Panc1 (cell line): ENCODE measurements around the gene PDCD11. TPM values are rescaled to one million over a fixed set of nuclear protein-coding genes. Genes with fewer than 3 reads are reported as not detected.
"Not testable (repeated sequence)": the region's sequence is repeated elsewhere in the genome, so short reads cannot be mapped to it uniquely, and the experiment has no call there.

ENCODE experiments used
- ATAC-seq: fragments of 200-7000 bp; cut with Tn5 transposase; 2 replicates; pipeline ENCODE4 v1.9.1; 2020; ENCODE audit warnings: mild to moderate bottlenecking, moderate library complexity
- BruUV-seq: library from RNA; stranded (reverse); fragments of 400-500 nt; replicated peaks from 2 replicates; lab custom pipeline; 2021; lab: Mats Ljungman, UMichigan
- CTCF ChIA-PET: fragments of 300-600 bp; sonication (Branson Sonifier 250); formaldehyde crosslinking; loops from one replicate; lab custom pipeline; 2022; ENCODE audit warnings: antibody characterized with exemption; lab: Charles Lee
- POLR2A ChIA-PET: fragments of 300-600 bp; sonication (Branson Sonifier 250); formaldehyde crosslinking; loops from one replicate; lab custom pipeline; 2022; ENCODE audit warnings: antibody characterized with exemption; lab: Charles Lee
- DNase-seq: peaks from one replicate; pipeline ENCODE4 v3.0.0-alpha.2; 2010; ENCODE audit warnings: low read depth, low spot score
- H3K27ac ChIP-seq: 2 replicates; pipeline ENCODE4 v1.5.1; 2011; ENCODE audit warnings: mild to moderate bottlenecking, low read length, inconsistent platforms
- H3K27me3 ChIP-seq: fragments of 200-500 bp; sonication (Bioruptor generic); 2 replicates; pipeline ENCODE4 v1.6.0; 2014; ENCODE audit warnings: low read length, inconsistent platforms; ENCODE audit not compliant: control insufficient read depth, insufficient read depth
- H3K36me3 ChIP-seq: fragments of 200-500 bp; sonication (Bioruptor generic); 2 replicates; pipeline ENCODE4 v1.5.1; 2014; ENCODE audit warnings: inconsistent platforms, mild to moderate bottlenecking, low read length, moderate library complexity; ENCODE audit not compliant: control insufficient read depth, insufficient read depth
- H3K4me1 ChIP-seq: 2 replicates; pipeline ENCODE4 v1.5.1; 2011; ENCODE audit warnings: inconsistent platforms, mild to moderate bottlenecking, low read length, moderate library complexity; ENCODE audit not compliant: control insufficient read depth, insufficient read depth
- H3K4me3 ChIP-seq, 2 experiments: 2 replicates each; pipeline ENCODE4 v1.5.1; 2011 to 2012; ENCODE audit warnings: low read depth in 2 of 2, low read length in 2 of 2, mild to moderate bottlenecking in 2 of 2, inconsistent platforms in 1 of 2, moderate library complexity in 1 of 2
- H3K9me3 ChIP-seq: fragments of 200-500 bp; sonication (Bioruptor generic); 2 replicates; pipeline ENCODE4 v1.5.1; 2014; ENCODE audit warnings: low read depth, mild to moderate bottlenecking, inconsistent platforms, low read length, moderate library complexity; ENCODE audit not compliant: control insufficient read depth, insufficient read depth
- CTCF ChIP-seq: fragments of 450-650 bp; IDR thresholded peaks from 2 replicates; pipeline ENCODE4 v1.5.1; 2017; ENCODE audit warnings: mild to moderate bottlenecking
- POLR2AphosphoS5 ChIP-seq: IDR thresholded peaks from 2 replicates; pipeline ENCODE4 v1.6.1; 2012; ENCODE audit warnings: mild to moderate bottlenecking, low read depth, low read length, moderate library complexity
- REST ChIP-seq, 2 experiments: IDR thresholded peaks; 2 replicates each; pipeline ENCODE4 v1.6.1; 2011 to 2012; ENCODE audit warnings: low read depth in 2 of 2, control low read depth in 1 of 2, low read length in 1 of 2, mild to moderate bottlenecking in 1 of 2, moderate library complexity in 1 of 2; ENCODE audit not compliant: insufficient read depth in 1 of 2
- SIN3A ChIP-seq: IDR thresholded peaks from 2 replicates; pipeline ENCODE4 v1.6.1; 2012; ENCODE audit warnings: low read depth, mild to moderate bottlenecking, low read length, moderate library complexity, borderline replicate concordance; ENCODE audit not compliant: insufficient read depth
- TCF7L2 ChIP-seq: IDR thresholded peaks from 2 replicates; pipeline ENCODE4 v1.6.1; 2011; ENCODE audit warnings: mild to moderate bottlenecking, low read depth, low read length, inconsistent platforms
- in situ Hi-C: cut with HindIII; loops from 2 replicates; pipeline ENCODE4 v1.10.0; 2016; ENCODE audit warnings: low sequenced_read_pairs, low pct_unique_long_range_greater_than_20kb
- intact Hi-C: fragments of 100-400 bp; cut with micrococcal nuclease; formaldehyde crosslinking; loops from one replicate; pipeline ENCODE4 v1.10.0; 2022; ENCODE audit not compliant: unreplicated experiment
- total RNA-seq: library from RNA; stranded (reverse); gene quantifications from one replicate; pipeline ENCODE4 v1.2.1, GENCODE V29; 2021; ENCODE audit not compliant: unreplicated experiment

The PDCD11 gene
- total RNA-seq, 1 experiment from 2014 or later, result 92.8 TPM

DNA sequence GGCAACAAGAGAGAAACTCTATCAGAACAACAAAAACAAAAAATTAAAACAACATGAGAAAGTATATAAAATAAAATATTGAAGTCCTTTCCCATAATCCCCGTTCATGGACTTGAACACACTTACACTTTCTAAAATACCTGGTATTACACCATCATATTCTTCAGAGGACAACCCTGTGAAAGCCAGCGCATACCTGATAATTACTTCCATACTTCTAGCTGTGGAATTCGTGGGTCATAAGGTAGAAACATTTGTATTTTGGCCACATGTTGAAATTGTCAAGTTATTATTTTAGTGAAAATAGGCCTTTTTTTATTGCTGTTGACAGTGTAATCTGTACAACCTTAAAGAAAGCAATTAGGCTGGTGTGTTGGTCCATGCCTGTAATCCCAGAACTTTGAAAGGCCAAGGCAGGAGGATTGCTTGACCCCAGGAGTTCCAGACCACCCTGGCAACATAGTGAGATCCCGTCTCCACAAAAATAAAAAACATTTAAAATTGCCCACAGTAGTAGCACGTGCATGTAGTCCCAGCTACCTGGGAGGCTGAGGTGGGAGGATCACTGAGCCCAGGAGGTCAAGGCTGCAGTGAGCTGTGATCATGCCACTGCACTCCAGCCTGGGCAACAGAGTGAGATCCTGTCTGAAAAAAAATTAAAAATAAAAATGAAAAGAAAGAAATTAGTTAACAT, 40.4 kb upstream of the PDCD11 start:
- POLR2A ChIA-PET, result no interaction called here
- no TSS peak for BruUV-seq
- Histone ChIP-seq H3K36me3 (no peaks in the 10 kb centered on the region), H3K4me3 (no peak overlapping the region), H3K9me3 (no peaks in the 10 kb centered on the region), H3K27me3 (no peaks in the 10 kb centered on the region), H3K4me1 (peaks cover 4% of the 10 kb centered on the region; the same call in 1 of the 2 replicates), H3K27ac (no peak overlapping the region)
- intact Hi-C loops (no loop called here), in situ Hi-C loops (no loop called here)
- CTCF ChIA-PET, result interaction anchor here (0.7 kb wide), 1 partner anchor 438 kb away, joined by 3 read pairs; the partner anchor contains the start of gene CNNM2
- TF ChIP-seq POLR2AphosphoS5 (no peak), SIN3A (no peak), REST (IDR thresholded peaks at IDR 0.05; ENCODE audit: insufficient read depth in 1 of 2, low read depth in 2 of 2, low read length in 1 of 2) (no peak), TCF7L2 (no peak), CTCF (no peak)
- no peak for ATAC-seq
- DNase-seq, result no peak

GRCh38 chr10:103359493-103359892, 36.9 kb upstream of the PDCD11 start:
- intact Hi-C loops, H3K36me3 ChIP-seq, POLR2A ChIA-PET, H3K27ac ChIP-seq, in situ Hi-C loops, DNase-seq, ATAC-seq, BruUV-seq, CTCF ChIA-PET, H3K27me3 ChIP-seq, H3K4me3 ChIP-seq, H3K9me3 ChIP-seq, H3K4me1 ChIP-seq: not testable (repeated sequence)

DNA sequence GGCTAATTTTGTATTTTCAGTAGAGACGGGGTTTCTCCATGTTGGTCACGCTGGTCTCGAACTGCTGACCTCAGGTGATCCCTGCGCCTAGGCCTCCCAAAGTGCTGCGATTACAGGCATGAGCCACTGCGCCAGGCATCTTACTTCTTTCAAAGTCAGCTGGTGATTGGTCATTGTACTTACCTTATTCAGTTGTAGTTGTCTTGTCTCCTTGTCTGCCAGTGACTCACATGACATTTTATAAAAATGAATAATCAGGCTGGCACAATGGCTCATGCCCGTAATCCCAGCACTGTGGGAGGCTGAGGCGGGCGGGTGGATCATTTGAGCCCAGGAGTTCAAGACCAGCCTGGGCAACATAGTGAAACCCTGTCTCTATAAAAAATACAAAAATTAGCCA, 35.6 kb upstream of the PDCD11 start:
- H3K9me3 ChIP-seq, H3K27ac ChIP-seq, CTCF ChIA-PET, BruUV-seq, intact Hi-C loops, in situ Hi-C loops, H3K4me3 ChIP-seq, H3K4me1 ChIP-seq, H3K27me3 ChIP-seq, H3K36me3 ChIP-seq: not testable (repeated sequence)
- ATAC-seq, result peak; percentile 57; the same call in 1 of the 2 replicates
- POLR2A ChIA-PET, result interaction anchor here (0.8 kb wide), 1 partner anchor 103 kb away, joined by 4 read pairs; no protein-coding TSS in a partner anchor
- peak; percentile 38 for DNase-seq
